K562 (cell line): ENCODE measurements around the gene SLC16A1. TPM values are rescaled to one million over a fixed set of nuclear protein-coding genes. Genes with fewer than 3 reads are reported as not detected.

Source experiments
- BRD9 ChIP-seq: fragments of 450-650 bp; IDR thresholded peaks from 2 replicates; pipeline ENCODE4 v1.6.1; 2018; ENCODE audit warnings: low read depth; ENCODE audit not compliant: partially characterized antibody
- EZH2 ChIP-seq: IDR thresholded peaks from 2 replicates; pipeline ENCODE4 v1.6.1; 2012; ENCODE audit warnings: low read depth, mild to moderate bottlenecking, inconsistent platforms, low read length, borderline replicate concordance
- NCOA1 ChIP-seq: fragments of 450-650 bp; IDR thresholded peaks from 2 replicates; pipeline ENCODE4 v1.6.1; 2016; ENCODE audit warnings: low read depth
- NFE2 ChIP-seq: IDR thresholded peaks from 2 replicates; pipeline ENCODE4 v1.6.1; 2014; ENCODE audit warnings: antibody characterized with exemption, low read depth
- NR3C1 ChIP-seq: sonication (generic); formaldehyde crosslinking; IDR thresholded peaks from 2 replicates; pipeline ENCODE4 v1.8.1; 2022; ENCODE audit warnings: missing genetic modification reagents
- PCBP2 ChIP-seq: fragments of 200-400 bp; formaldehyde crosslinking; IDR thresholded peaks from 2 replicates; pipeline ENCODE4 v1.6.1; 2018; ENCODE audit warnings: low read length, low read depth, mild to moderate bottlenecking, moderate library complexity; ENCODE audit not compliant: poor library complexity, severe bottlenecking
- PHF8 ChIP-seq: fragments of 200-600 bp; sonication (generic); IDR thresholded peaks from 2 replicates; pipeline ENCODE4 v1.6.1; 2012; ENCODE audit warnings: mixed run types, mild to moderate bottlenecking, inconsistent platforms, low read length, moderate library complexity, borderline replicate concordance
- TRIM28 ChIP-seq: fragments of 450-650 bp; IDR thresholded peaks from 2 replicates; pipeline ENCODE4 v1.6.1; 2017
- ZC3H8 ChIP-seq: fragments of 450-650 bp; IDR thresholded peaks from 2 replicates; pipeline ENCODE4 v1.6.1; 2017
- polyA plus RNA-seq, 8 experiments: library from polyadenylated mRNA; depleted of rRNA in 4 of 8; stranded (reverse) in 5 of 8; unstranded in 3 of 8; fragments of >200 nt; fragmentation: Nextera tagmentation in 2 of 8; fragmentation: Illumina TruSeq in 1 of 8; extraction: Ambion mirVana in 2 of 8; extraction: Trizol in 1 of 8; gene quantifications; 2 replicates each; pipeline versions ENCODE4 v1.2.1 to v1.2.3, GENCODE V29; 2011 to 2014; ENCODE audit warnings: inconsistent platforms in 1 of 8, missing spikeins in 1 of 8
- total RNA-seq, 7 experiments: library from RNA; depleted of rRNA in 6 of 7; stranded (reverse); fragments of >200 nt in 6 of 7; fragmentation: Illumina TruSeq in 2 of 7; extraction: Trizol in 2 of 7; gene quantifications; 2 replicates each; pipeline versions ENCODE4 v1.2.1 to v1.2.3, GENCODE V29; 2011 to 2021; ENCODE audit warnings: low replicate concordance in 1 of 7
- TF ChIP-seq, protein P1 (sequence below): fragments of 450-650 bp; IDR thresholded peaks from 2 replicates; pipeline ENCODE4 v1.6.1; 2016; ENCODE audit warnings: antibody characterized with exemption
- TF ChIP-seq, protein P2 (sequence below), 2 experiments: fragments of 450-650 bp; conservative IDR thresholded peaks; 2 replicates each; pipeline ENCODE4 v1.6.1; 2017; ENCODE audit warnings: mild to moderate bottlenecking in 2 of 2, moderate library complexity in 2 of 2
- TF ChIP-seq, protein P3 (sequence below): IDR thresholded peaks from 2 replicates; pipeline ENCODE4 v1.6.1; 2011; ENCODE audit warnings: borderline replicate concordance, low read depth, mild to moderate bottlenecking, moderate library complexity, low read length; ENCODE audit not compliant: insufficient read depth, poor library complexity, severe bottlenecking
- TF ChIP-seq, protein P4 (sequence below): fragments of 450-650 bp; conservative IDR thresholded peaks from 2 replicates; pipeline ENCODE4 v1.6.1; 2016; ENCODE audit warnings: missing genetic modification characterization, low read depth, mild to moderate bottlenecking, control low read depth, missing compliant biosample characterization
- TF ChIP-seq, protein P5 (sequence below): sonication (generic); formaldehyde crosslinking; IDR thresholded peaks from 2 replicates; pipeline ENCODE4 v1.8.1; 2023; ENCODE audit warnings: mild to moderate bottlenecking, missing genetic modification reagents
- TF ChIP-seq, protein P6 (sequence below): fragments of 250-450 bp; sonication (Bioruptor Pico); IDR thresholded peaks from 2 replicates; pipeline ENCODE4 v1.5.1; 2021; ENCODE audit warnings: mild to moderate bottlenecking

The SLC16A1 gene
- total and polyA plus RNA-seq, 9 of the 15 experiments (the other 6 are each of a cell fraction or from before 2014, with no cell fraction given): 73.1 to 244 (median 117) TPM

DNA sequence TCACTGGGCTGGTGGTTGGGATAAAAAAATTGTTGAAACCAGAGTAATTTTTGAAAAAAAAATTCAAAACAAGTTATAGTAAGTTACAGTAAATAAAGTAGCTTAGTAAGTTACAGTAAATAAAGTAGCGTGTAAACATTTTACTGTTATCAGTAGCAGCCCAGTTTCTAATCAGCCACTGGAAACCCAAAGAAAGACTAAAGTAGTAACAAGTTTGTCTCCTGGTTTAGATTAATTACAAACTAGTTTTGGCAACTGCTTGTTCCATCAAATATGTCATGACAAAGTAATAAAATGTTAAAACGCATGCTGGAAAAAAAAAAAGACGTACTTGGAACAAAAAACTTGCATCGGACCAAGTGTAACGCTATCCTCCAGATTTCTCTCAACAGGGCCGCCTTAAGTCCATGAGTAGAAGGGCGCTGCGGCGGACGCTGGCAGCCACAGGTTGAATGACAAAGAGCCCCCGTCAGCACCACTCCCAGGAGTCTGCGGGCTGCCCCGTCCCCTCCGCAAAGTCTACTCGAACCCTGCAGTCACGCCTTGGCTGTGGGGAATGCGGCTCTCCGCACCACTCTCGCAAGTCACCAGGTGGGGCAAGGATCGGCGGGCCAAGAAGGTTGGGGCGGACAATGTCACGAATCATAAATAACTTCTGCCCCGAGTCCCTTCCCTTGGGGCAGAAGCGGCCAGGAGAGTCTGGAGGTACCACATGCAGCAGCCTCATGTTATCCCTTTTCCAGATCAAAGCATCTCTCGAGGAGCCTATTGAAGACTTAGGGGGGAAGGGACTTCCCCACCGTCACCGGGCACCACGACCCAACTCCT lies 837 bp downstream of the SLC16A1 start (continued):
- TF ChIP-seq, protein P1, sequence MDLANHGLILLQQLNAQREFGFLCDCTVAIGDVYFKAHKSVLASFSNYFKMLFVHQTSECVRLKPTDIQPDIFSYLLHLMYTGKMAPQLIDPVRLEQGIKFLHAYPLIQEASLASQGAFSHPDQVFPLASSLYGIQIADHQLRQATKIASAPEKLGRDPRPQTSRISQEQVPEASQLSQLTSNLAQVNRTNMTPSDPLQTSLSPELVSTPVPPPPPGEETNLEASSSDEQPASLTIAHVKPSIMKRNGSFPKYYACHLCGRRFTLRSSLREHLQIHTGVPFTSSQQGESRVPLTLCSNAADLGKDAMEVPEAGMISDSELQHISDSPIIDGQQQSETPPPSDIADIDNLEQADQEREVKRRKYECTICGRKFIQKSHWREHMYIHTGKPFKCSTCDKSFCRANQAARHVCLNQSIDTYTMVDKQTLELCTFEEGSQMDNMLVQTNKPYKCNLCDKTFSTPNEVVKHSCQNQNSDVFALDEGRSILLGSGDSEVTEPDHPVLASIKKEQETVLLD: no peak
- TF ChIP-seq NCOA1 (no peak), NFE2 (no peak), BRD9 (no peak), EZH2 (no peak), ZC3H8 (no peak), TRIM28 (no peak; the same call in 1 of the 2 replicates), PCBP2 (no peak), PHF8 (no peak), NR3C1 (CRISPR knock-in tag) (no peak)
- TF ChIP-seq, protein P2, sequence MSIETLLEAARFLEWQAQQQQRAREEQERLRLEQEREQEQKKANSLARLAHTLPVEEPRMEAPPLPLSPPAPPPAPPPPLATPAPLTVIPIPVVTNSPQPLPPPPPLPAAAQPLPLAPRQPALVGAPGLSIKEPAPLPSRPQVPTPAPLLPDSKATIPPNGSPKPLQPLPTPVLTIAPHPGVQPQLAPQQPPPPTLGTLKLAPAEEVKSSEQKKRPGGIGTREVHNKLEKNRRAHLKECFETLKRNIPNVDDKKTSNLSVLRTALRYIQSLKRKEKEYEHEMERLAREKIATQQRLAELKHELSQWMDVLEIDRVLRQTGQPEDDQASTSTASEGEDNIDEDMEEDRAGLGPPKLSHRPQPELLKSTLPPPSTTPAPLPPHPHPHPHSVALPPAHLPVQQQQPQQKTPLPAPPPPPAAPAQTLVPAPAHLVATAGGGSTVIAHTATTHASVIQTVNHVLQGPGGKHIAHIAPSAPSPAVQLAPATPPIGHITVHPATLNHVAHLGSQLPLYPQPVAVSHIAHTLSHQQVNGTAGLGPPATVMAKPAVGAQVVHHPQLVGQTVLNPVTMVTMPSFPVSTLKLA (conservative IDR thresholded peaks at IDR 0.05): no peak; a peak in 1 of 4 replicates
- TF ChIP-seq, protein P3, sequence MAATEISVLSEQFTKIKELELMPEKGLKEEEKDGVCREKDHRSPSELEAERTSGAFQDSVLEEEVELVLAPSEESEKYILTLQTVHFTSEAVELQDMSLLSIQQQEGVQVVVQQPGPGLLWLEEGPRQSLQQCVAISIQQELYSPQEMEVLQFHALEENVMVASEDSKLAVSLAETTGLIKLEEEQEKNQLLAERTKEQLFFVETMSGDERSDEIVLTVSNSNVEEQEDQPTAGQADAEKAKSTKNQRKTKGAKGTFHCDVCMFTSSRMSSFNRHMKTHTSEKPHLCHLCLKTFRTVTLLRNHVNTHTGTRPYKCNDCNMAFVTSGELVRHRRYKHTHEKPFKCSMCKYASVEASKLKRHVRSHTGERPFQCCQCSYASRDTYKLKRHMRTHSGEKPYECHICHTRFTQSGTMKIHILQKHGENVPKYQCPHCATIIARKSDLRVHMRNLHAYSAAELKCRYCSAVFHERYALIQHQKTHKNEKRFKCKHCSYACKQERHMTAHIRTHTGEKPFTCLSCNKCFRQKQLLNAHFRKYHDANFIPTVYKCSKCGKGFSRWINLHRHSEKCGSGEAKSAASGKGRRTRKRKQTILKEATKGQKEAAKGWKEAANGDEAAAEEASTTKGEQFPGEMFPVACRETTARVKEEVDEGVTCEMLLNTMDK: peak; percentile 3
- TF ChIP-seq, protein P4, sequence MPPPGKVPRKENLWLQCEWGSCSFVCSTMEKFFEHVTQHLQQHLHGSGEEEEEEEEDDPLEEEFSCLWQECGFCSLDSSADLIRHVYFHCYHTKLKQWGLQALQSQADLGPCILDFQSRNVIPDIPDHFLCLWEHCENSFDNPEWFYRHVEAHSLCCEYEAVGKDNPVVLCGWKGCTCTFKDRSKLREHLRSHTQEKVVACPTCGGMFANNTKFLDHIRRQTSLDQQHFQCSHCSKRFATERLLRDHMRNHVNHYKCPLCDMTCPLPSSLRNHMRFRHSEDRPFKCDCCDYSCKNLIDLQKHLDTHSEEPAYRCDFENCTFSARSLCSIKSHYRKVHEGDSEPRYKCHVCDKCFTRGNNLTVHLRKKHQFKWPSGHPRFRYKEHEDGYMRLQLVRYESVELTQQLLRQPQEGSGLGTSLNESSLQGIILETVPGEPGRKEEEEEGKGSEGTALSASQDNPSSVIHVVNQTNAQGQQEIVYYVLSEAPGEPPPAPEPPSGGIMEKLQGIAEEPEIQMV (tag): peak; percentile 92
- TF ChIP-seq, protein P5, sequence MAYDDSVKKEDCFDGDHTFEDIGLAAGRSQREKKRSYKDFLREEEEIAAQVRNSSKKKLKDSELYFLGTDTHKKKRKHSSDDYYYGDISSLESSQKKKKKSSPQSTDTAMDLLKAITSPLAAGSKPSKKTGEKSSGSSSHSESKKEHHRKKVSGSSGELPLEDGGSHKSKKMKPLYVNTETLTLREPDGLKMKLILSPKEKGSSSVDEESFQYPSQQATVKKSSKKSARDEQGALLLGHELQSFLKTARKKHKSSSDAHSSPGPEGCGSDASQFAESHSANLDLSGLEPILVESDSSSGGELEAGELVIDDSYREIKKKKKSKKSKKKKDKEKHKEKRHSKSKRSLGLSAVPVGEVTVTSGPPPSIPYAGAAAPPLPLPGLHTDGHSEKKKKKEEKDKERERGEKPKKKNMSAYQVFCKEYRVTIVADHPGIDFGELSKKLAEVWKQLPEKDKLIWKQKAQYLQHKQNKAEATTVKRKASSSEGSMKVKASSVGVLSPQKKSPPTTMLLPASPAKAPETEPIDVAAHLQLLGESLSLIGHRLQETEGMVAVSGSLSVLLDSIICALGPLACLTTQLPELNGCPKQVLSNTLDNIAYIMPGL (CRISPR knock-in tag): no peak
- TF ChIP-seq, protein P6, sequence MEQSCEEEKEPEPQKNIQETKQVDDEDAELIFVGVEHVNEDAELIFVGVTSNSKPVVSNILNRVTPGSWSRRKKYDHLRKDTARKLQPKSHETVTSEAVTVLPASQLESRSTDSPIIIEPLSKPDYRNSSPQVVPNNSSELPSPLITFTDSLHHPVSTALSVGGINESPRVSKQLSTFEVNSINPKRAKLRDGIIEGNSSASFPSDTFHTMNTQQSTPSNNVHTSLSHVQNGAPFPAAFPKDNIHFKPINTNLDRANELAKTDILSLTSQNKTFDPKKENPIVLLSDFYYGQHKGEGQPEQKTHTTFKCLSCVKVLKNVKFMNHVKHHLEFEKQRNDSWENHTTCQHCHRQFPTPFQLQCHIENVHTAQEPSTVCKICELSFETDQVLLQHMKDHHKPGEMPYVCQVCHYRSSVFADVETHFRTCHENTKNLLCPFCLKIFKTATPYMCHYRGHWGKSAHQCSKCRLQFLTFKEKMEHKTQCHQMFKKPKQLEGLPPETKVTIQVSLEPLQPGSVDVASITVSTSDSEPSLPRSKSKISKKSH (CRISPR knock-in tag): no peak
